Gastroesophageal sphincter (tissue), 3 donors: ENCODE results near the gene LAMA3.

Experiments
- CTCF ChIP-seq, 4 experiments: fragments of 200-600 bp in 2 of 4; fragments of 450-650 bp in 2 of 4; sonication (generic) in 1 of 4; IDR thresholded peaks; one replicate each; pipeline ENCODE4 v1.5.1; 2017 to 2019; ENCODE audit warnings: antibody characterized with exemption in 4 of 4, mild to moderate bottlenecking in 2 of 4, moderate library complexity in 2 of 4
- POLR2AphosphoS5 ChIP-seq: sonication (generic); formaldehyde crosslinking; IDR thresholded peaks from one replicate; pipeline ENCODE4 v1.6.1; 2017; ENCODE audit warnings: antibody characterized with exemption

DNA sequence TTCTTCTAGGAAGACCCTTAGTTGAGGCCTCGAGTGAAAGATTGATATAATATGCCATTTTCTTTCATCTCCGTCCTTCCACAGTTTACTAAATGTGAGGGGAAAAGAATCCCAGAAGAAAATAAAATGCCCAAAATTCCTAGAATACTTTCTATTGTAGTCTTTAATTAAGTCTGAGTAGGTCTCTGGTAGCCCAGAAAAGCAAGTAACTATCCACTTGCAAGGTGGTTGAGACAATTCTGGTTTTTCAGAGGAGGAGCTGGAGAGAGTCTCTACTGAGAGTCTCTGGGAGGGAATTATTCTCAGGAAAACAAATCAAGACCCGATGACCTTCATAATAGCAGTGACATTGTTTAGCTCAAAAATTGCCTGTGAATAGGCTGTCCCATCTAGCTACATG is 261.4 kb downstream of the LAMA3 start:
- TF ChIP-seq POLR2AphosphoS5: no peak
- no peak for TF ChIP-seq CTCF (IDR thresholded peaks at IDR 0.05)
